ENCODE results near the gene DENND6B. TPM values are rescaled to one million over a fixed set of nuclear protein-coding genes. Genes with fewer than 3 reads are reported as not detected.
"Not testable (repeated sequence)": the region's sequence is repeated elsewhere in the genome, so short reads cannot be mapped to it uniquely, and the experiment has no call there.

DENND6B gene
- total RNA-seq, 4 donors from 2014 or later = 8.6 to 13.1 (median 11.7) TPM

DNA sequence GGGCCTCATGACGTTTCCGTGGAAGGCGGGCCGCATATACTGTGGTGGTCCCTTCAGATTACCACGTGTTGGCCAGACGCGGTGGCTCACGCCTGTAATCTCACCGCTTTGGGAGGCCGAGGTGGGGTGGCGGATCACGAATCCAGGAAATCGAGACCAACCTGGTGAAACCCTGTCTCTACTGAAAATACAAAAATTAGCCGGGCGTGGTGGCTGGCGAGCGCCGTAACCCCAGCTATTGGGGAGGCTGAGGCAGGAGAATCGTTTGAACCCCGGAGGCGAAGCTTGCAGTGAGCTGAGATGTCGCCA lies 853 bp upstream of the DENND6B start:
- 78 to 83% methylated on average over 22 of the region's 22 CpGs for WGBS, 2 donors
- no peak for TF ChIP-seq EP300 (IDR thresholded peaks at IDR 0.05)
- no peak for TF ChIP-seq POLR2A (IDR thresholded peaks at IDR 0.05)
- TF ChIP-seq, protein P1, sequence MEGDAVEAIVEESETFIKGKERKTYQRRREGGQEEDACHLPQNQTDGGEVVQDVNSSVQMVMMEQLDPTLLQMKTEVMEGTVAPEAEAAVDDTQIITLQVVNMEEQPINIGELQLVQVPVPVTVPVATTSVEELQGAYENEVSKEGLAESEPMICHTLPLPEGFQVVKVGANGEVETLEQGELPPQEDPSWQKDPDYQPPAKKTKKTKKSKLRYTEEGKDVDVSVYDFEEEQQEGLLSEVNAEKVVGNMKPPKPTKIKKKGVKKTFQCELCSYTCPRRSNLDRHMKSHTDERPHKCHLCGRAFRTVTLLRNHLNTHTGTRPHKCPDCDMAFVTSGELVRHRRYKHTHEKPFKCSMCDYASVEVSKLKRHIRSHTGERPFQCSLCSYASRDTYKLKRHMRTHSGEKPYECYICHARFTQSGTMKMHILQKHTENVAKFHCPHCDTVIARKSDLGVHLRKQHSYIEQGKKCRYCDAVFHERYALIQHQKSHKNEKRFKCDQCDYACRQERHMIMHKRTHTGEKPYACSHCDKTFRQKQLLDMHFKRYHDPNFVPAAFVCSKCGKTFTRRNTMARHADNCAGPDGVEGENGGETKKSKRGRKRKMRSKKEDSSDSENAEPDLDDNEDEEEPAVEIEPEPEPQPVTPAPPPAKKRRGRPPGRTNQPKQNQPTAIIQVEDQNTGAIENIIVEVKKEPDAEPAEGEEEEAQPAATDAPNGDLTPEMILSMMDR (IDR thresholded peaks at IDR 0.05) = no peak
- Histone ChIP-seq H3K27me3 (no peaks in the 10 kb centered on the region), H3K9me3 (no peaks in the 10 kb centered on the region), H3K36me3 (no peaks in the 10 kb centered on the region), H3K4me1 (peaks cover 0 to 20% (median 16%) of the 10 kb centered on the region in 4 donors), H3K27ac (peak overlapping the region; percentile 88 to 96 (median 95)), H3K4me3 (peak overlapping the region; percentile 80 to 98 (median 92))
- no peak for DNase-seq (ENCODE audit: low spot score in 2 of 2)

DNA sequence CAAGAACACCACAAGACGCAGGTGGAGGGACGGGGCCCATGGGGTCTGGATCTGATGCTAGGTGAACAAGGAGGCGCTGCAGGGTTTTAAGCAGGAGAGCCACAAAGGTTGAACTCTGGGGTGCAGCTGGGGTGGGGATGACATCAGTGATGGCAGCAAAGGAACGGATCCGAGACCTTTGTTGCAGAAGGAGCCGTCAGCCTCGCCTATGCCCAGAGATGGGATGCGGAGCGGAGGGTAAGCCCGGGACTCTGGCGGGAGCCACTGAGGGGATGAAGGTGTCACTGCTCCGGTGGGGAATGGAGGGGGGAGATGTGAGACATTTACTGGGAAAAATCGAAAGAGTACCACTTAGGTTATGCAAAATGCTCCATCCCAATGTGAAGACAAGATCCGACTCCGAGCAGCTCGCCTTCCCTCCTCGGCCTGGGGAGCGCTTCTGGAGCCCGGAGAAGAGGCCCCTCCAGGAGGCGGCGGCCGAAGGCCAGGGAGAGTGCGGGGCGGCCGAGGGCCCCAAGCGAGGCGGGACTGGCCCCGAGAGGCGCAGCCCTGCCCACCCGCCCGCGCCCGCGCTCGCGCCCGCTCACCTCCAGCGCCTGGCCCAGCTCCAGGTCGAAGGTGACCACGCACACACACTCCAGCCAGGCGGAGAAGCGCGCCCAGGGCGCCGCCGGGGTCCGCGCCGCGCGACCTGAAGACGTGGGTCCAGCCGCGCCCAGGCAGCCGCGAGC lies 422 bp downstream of the DENND6B start:
- no peaks in the 10 kb centered on the region for H3K27me3 ChIP-seq
- peak overlapping the region; percentile 25 to 96 (median 75) for H3K4me3 ChIP-seq
- no peaks in the 10 kb centered on the region for H3K9me3 ChIP-seq
- TF ChIP-seq POLR2A (IDR thresholded peaks at IDR 0.05) (no peak), EP300 (IDR thresholded peaks at IDR 0.05) (no peak)
- TF ChIP-seq, protein P1 (IDR thresholded peaks at IDR 0.05) = no peak
- H3K4me1 ChIP-seq = peaks cover 0 to 20% (median 16%) of the 10 kb centered on the region in 4 donors
- 18 to 20% methylated on average over 27 to 29 of the region's 56 CpGs for WGBS, 2 donors
- no peak for DNase-seq (ENCODE audit: low spot score in 2 of 2)
- no peaks in the 10 kb centered on the region for H3K36me3 ChIP-seq
- peak overlapping the region; percentile 48 to 94 (median 66) for H3K27ac ChIP-seq

DNA sequence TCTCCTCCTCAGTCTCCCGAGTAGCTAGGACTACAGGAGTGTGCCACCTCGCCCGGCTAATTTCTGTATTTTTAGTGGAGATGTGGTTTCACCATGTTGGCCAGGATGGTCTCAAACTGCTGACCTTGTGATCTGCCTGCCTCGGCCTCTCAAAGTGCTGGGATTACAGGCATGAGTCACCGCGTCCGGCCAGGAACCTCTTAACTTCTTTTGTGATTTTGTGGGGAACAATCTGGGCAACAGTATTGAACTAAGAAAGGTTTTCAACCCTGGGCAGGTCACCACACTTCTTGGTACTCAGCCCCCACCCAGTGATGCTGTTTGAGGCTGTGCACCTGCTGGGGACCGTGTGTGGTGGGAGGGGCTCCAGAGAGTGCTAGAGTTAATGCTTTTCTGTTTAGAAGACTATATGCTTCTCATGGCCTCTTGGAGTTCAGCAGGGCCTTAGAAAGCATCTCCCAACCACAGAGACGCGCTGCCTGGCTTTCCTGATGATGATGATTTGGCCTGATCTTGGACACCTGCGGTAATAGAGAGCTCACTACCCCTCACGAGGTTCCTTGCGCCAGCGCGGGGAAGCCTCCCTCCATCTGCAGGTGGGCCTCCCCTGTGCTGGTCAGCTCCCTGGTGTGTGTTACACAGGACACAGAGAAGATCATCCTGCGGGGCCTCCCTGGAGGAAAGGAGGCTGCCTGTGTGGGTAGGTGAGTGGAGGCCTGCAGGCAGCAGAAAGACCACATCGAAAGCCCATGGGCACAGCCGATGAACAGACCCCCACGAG lies 1.2 kb downstream of the DENND6B start:
- no peak for TF ChIP-seq POLR2A (IDR thresholded peaks at IDR 0.05)
- peak overlapping the region in 2 of 4 donors; percentile 25 to 96 for H3K4me3 ChIP-seq
- H3K27ac ChIP-seq = peak overlapping the region in 1 of 4 donors; percentile 94
- no peaks in the 10 kb centered on the region for H3K36me3 ChIP-seq
- no peaks in the 10 kb centered on the region for H3K9me3 ChIP-seq
- H3K4me1 ChIP-seq = peaks cover 0 to 20% (median 16%) of the 10 kb centered on the region in 4 donors
- DNase-seq (ENCODE audit: low spot score in 2 of 2) = no peak
- no peaks in the 10 kb centered on the region for H3K27me3 ChIP-seq
- WGBS, 2 donors = 82 to 83% methylated on average over 12 to 19 of the region's 19 CpGs

DNA sequence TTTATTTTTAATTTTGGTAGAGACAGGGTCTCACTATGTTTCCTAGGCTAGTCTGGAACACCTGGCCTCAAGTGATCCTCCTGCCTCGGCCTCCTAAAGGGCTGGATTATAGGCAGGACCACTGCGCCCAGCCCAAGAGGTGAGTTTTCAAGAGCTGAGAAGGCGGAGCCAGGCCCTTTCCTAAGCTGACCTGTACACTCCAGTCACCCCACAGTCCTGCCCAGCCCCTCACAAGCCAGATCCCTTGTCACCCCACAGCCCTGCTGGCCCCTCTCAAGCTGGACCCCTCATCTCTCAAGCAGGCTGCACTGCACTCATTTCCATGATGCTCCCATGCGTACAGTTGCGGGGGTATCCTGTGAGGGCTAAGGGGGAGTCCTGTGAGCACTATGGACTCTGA lies 2.9 kb downstream of the DENND6B start:
- H3K36me3 ChIP-seq = no peaks in the 10 kb centered on the region
- WGBS, 2 donors = 98 to 99% methylated on average over 5 of the region's 5 CpGs
- H3K4me3 ChIP-seq = no peak overlapping the region
- no peaks in the 10 kb centered on the region for H3K9me3 ChIP-seq
- no peak for TF ChIP-seq POLR2A (IDR thresholded peaks at IDR 0.05)
- TF ChIP-seq, protein P1 (IDR thresholded peaks at IDR 0.05) = no peak
- TF ChIP-seq EP300 (IDR thresholded peaks at IDR 0.05) = no peak
- H3K4me1 ChIP-seq = peaks cover 0 to 20% (median 16%) of the 10 kb centered on the region in 4 donors
- no peaks in the 10 kb centered on the region for H3K27me3 ChIP-seq
- no peak for DNase-seq (ENCODE audit: low spot score in 2 of 2)
- no peak overlapping the region for H3K27ac ChIP-seq

DNA sequence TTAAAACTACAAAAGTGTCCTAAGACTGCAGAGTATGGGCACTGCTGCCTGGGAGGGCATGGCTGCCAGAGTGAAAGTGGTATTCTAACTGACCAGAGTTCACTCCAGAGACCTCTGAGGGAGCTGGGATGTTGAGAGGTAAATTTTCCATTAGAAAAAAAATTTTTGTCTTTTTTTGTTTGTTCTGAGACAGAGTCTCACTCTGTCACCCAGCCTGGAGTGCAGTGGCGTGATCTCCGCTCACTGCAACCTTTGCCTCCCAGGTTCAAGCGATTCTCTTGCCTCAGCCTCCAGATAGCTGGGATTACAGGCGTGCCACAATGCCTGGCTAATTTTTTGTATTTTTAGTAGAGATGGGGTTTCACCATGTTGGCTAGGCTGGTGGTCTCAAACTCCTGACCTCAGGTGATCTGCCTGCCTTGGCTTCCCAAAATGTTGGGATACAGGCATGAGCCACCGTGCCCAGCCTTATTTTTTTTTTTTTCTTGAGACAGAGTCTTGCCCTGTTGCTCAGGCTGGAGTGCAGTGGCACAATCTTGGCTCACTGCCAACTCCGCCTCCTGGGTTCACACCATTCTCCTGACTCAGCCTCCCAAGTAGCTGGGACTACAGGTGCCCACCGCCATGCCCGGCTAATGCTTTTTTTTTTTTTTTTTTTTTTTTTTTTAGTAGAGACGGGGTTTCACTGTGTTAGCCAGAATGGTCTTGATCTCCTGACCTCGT lies 4.3 kb downstream of the DENND6B start:
- not testable (repeated sequence) for H3K9me3 ChIP-seq; H3K4me3 ChIP-seq; H3K27me3 ChIP-seq; H3K27ac ChIP-seq; H3K36me3 ChIP-seq; DNase-seq (ENCODE audit: low spot score in 2 of 2)
- peaks cover 0 to 13% (median 11%) of the 10 kb centered on the region in 4 donors for H3K4me1 ChIP-seq
- WGBS, 2 donors = 85 to 87% methylated on average over 10 of the region's 10 CpGs
